OCI-LY7 (cell line): Measurements from ENCODE around the gene CLDN22. TPM values are rescaled to one million over a fixed set of nuclear protein-coding genes. Genes with fewer than 3 reads are reported as not detected.

ENCODE experiments used
- BruUV-seq: library from RNA; stranded (reverse); fragments of 400-500 nt; replicated peaks from 2 replicates; lab custom pipeline; 2021; lab: Mats Ljungman, UMichigan
- CTCF ChIA-PET: fragments of 300-600 bp; sonication (Branson Sonifier 250); formaldehyde crosslinking; loops from one replicate; lab custom pipeline; 2022; ENCODE audit warnings: antibody characterized with exemption; ENCODE audit not compliant: unreplicated experiment; lab: Charles Lee
- POLR2A ChIA-PET: fragments of 300-600 bp; sonication (Branson Sonifier 250); formaldehyde crosslinking; loops from one replicate; lab custom pipeline; 2022; ENCODE audit warnings: antibody characterized with exemption; lab: Charles Lee
- DNase-seq: peaks from one replicate; pipeline ENCODE4 v3.0.0-alpha.2; 2015; ENCODE audit warnings: low spot score
- H2AFZ ChIP-seq: fragments of 200-600 bp; sonication (generic), shearing (Covaris generic); 2 replicates; pipeline ENCODE4 v1.6.1; 2014; ENCODE audit warnings: mild to moderate bottlenecking, antibody characterized with exemption, low read length, moderate library complexity
- H3K27ac ChIP-seq: fragments of 200-600 bp; sonication (generic); 2 replicates; pipeline ENCODE4 v1.5.1; 2014; ENCODE audit warnings: mixed run types, low read depth, mild to moderate bottlenecking, moderate library complexity, low read length, inconsistent platforms; ENCODE audit not compliant: poor library complexity, severe bottlenecking
- H3K36me3 ChIP-seq: fragments of 200-600 bp; sonication (generic); 2 replicates; pipeline ENCODE4 v1.6.1; 2014; ENCODE audit warnings: mild to moderate bottlenecking, antibody characterized with exemption, low read length, moderate library complexity, mixed read lengths; ENCODE audit not compliant: insufficient read depth
- H3K4me1 ChIP-seq: fragments of 200-600 bp; sonication (generic); 2 replicates; pipeline ENCODE4 v1.5.1; 2014; ENCODE audit warnings: mild to moderate bottlenecking, low read length; ENCODE audit not compliant: insufficient read depth, poor library complexity, severe bottlenecking
- H3K4me2 ChIP-seq: fragments of 200-600 bp; sonication (generic); 2 replicates; pipeline ENCODE4 v1.6.1; 2014; ENCODE audit warnings: mild to moderate bottlenecking, low read length
- H3K4me3 ChIP-seq: fragments of 200-600 bp; sonication (generic); 2 replicates; pipeline ENCODE4 v1.5.1; 2014; ENCODE audit warnings: mild to moderate bottlenecking, low read depth, low read length; ENCODE audit not compliant: poor library complexity, severe bottlenecking
- H3K79me2 ChIP-seq: fragments of 200-600 bp; sonication (generic); 2 replicates; pipeline ENCODE4 v1.6.1; 2016; ENCODE audit warnings: low read depth, mild to moderate bottlenecking, low read length, moderate library complexity, mixed read lengths; ENCODE audit not compliant: insufficient read depth
- H3K9me2 ChIP-seq: fragments of 200-600 bp; sonication (generic); 2 replicates; pipeline ENCODE4 v1.6.1; 2016; ENCODE audit warnings: mild to moderate bottlenecking, low read length, mixed read lengths; ENCODE audit not compliant: insufficient read depth
- H3K9me3 ChIP-seq: fragments of 200-600 bp; sonication (generic); 2 replicates; pipeline ENCODE4 v1.6.1; 2014; ENCODE audit warnings: mild to moderate bottlenecking, mixed run types, low read length, mixed read lengths
- H4K20me1 ChIP-seq: fragments of 200-600 bp; sonication (generic); 2 replicates; pipeline ENCODE4 v1.6.1; 2014; ENCODE audit warnings: mild to moderate bottlenecking, antibody characterized with exemption, low read length, moderate library complexity, mixed read lengths; ENCODE audit not compliant: insufficient read depth
- CTCF ChIP-seq: fragments of 200-600 bp; sonication (generic); conservative IDR thresholded peaks from 2 replicates; pipeline ENCODE4 v1.5.1; 2014; ENCODE audit warnings: mild to moderate bottlenecking, antibody characterized with exemption, low read length, moderate library complexity, mixed read lengths
- EZH2phosphoT487 ChIP-seq: fragments of 200-600 bp; sonication (generic); IDR thresholded peaks from 2 replicates; pipeline ENCODE4 v1.6.1; 2018; ENCODE audit warnings: low read depth, borderline replicate concordance, mild to moderate bottlenecking, mixed run types, antibody characterized with exemption, low read length, moderate library complexity, mixed read lengths
- intact Hi-C: fragments of 100-400 bp; cut with micrococcal nuclease; formaldehyde crosslinking; loops from one replicate; pipeline ENCODE4 v1.10.0; 2022; ENCODE audit not compliant: unreplicated experiment
- total RNA-seq, 2 experiments: library from RNA; depleted of rRNA in 1 of 2; stranded (reverse); fragments of >200 nt in 1 of 2; shearing (Covaris generic) in 1 of 2; gene quantifications; 2 replicates each; pipeline ENCODE4 v1.2.3, GENCODE V29; 2014 to 2022

Gene CLDN22
- total RNA-seq, 2 experiments from 2014 or later: not detected

DNA sequence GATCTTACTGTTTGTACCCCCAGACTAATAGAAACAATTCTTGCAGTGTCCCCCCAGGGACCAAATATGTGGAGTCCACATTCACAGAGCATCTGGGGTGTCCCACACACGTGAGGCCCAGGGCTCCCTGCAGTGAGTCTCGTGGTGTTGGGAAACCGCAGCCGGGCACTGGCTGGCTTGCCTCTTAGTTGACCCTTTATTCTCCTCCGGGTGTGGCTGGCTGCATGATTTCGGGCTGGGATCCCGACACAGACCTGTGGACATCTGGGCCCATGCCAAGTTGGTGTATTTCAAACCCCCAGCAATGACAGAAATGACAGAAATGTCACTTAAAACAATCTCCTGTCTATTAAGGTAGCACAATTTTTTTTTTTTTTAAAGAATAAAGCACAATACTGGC, 17.8 kb upstream of the CLDN22 start:
- Histone ChIP-seq H3K4me3 (no peak overlapping the region), H3K27ac (no peak overlapping the region), H3K9me3 (no peaks in the 10 kb centered on the region), H3K79me2 (no peaks in the 10 kb centered on the region), H3K9me2 (no peaks in the 10 kb centered on the region), H4K20me1 (no peaks in the 10 kb centered on the region), H3K4me1 (no peaks in the 10 kb centered on the region), H3K4me2 (no peak overlapping the region), H3K36me3 (no peaks in the 10 kb centered on the region), H2AFZ (no peak overlapping the region)
- intact Hi-C loops: no loop called here
- TF ChIP-seq CTCF (no peak), EZH2phosphoT487 (no peak)
- no peak for DNase-seq
- no TSS peak for BruUV-seq
- CTCF ChIA-PET: interaction anchor here (1.1 kb wide), 1 partner anchor 9 kb away, joined by 3 read pairs; no protein-coding TSS in a partner anchor
- POLR2A ChIA-PET: no interaction called here

- DNase-seq: no peak
Observed at GRCh38 chr4:183337349-183337748, 17.3 kb upstream of the CLDN22 start.

More at GRCh38 chr4:183337349-183337748, 17.3 kb upstream of the CLDN22 start:
- Histone ChIP-seq H4K20me1 (no peaks in the 10 kb centered on the region), H3K9me3 (no peaks in the 10 kb centered on the region), H3K4me1 (no peaks in the 10 kb centered on the region), H3K9me2 (no peaks in the 10 kb centered on the region), H3K27ac (no peak overlapping the region), H3K4me3 (no peak overlapping the region), H3K36me3 (no peaks in the 10 kb centered on the region), H3K79me2 (no peaks in the 10 kb centered on the region), H3K4me2 (no peak overlapping the region), H2AFZ (no peak overlapping the region)
- CTCF ChIA-PET: interaction anchor here (1.1 kb wide), 1 partner anchor 10 kb away, joined by 3 read pairs; no protein-coding TSS in a partner anchor
- intact Hi-C loops: no loop called here
- POLR2A ChIA-PET: no interaction called here
- TF ChIP-seq EZH2phosphoT487 (no peak), CTCF (no peak)
- BruUV-seq: no TSS peak
